ENCODE data around the gene SCN5A. TPM values are rescaled to one million over a fixed set of nuclear protein-coding genes. Genes with fewer than 3 reads are reported as not detected.

The SCN5A gene
- polyA plus RNA-seq, 1 donor (not counting 4 experiments of a cell fraction or from before 2014, with no cell fraction given) = 0.26 TPM

GRCh38 chr3:38610934-38611333 is 38.6 kb downstream of the SCN5A start:
- H3K4me1 ChIP-seq (ENCODE audit: control insufficient read depth, extremely low read depth, insufficient read depth, low read length) = no peaks in the 10 kb centered on the region
- no peaks in the 10 kb centered on the region for H4K20me1 ChIP-seq (ENCODE audit: control insufficient read depth, extremely low read depth, insufficient read depth, low read length)
- TF ChIP-seq CTCF (optimal IDR thresholded peaks at IDR 0.05 in 1 of 3, IDR thresholded peaks at IDR 0.05 in 1 of 3, conservative IDR thresholded peaks at IDR 0.05 in 1 of 3; ENCODE audit: extremely low read depth in 1 of 3, insufficient read depth in 2 of 3, low read length in 3 of 3) = no peak
- TF ChIP-seq EZH2 (IDR thresholded peaks at IDR 0.05; ENCODE audit: low read length) = no peak
- no peaks in the 10 kb centered on the region for H3K79me2 ChIP-seq (ENCODE audit: control insufficient read depth, insufficient read depth, low read length)
- FAIRE-seq (no peak), DNase-seq (ENCODE audit: low read depth, low spot score) (no peak)
- H3K36me3 ChIP-seq (ENCODE audit: control insufficient read depth in 2 of 2, extremely low read depth in 1 of 2, insufficient read depth in 2 of 2, low read length in 2 of 2) = no peaks in the 10 kb centered on the region
- no peak overlapping the region for H2AFZ ChIP-seq (ENCODE audit: control insufficient read depth, low read length)
- no peaks in the 10 kb centered on the region for H3K27me3 ChIP-seq (ENCODE audit: control insufficient read depth, extremely low read depth, insufficient read depth, low read length)
- no peak overlapping the region for H3K27ac ChIP-seq (ENCODE audit: control insufficient read depth, insufficient read depth, low read length)
- no peaks in the 10 kb centered on the region for H3K9me3 ChIP-seq (ENCODE audit: control insufficient read depth, low read depth, low read length)
- H3K9me1 ChIP-seq (ENCODE audit: control insufficient read depth, extremely low read depth, insufficient read depth, low read length) = no peaks in the 10 kb centered on the region
- no peak overlapping the region for H3K9ac ChIP-seq (ENCODE audit: control insufficient read depth, extremely low read depth, insufficient read depth, low read length)
- H3K4me3 ChIP-seq (ENCODE audit: control insufficient read depth in 2 of 3, extremely low read depth in 1 of 3, insufficient read depth in 2 of 3, low read depth in 1 of 3, low read length in 3 of 3) = no peak overlapping the region
- dilution Hi-C loops (cut with MboI; ENCODE audit: extremely low pct_ligation_motif_present, low sequenced_read_pairs) = no loop called here
- H3K4me2 ChIP-seq (ENCODE audit: control insufficient read depth, extremely low read depth, insufficient read depth, low read depth, low read length) = no peak overlapping the region

GRCh38 chr3:38610436-38610835 is 39.1 kb downstream of the SCN5A start:
- no peak overlapping the region for H3K9ac ChIP-seq (ENCODE audit: control insufficient read depth, extremely low read depth, insufficient read depth, low read length)
- no peak for DNase-seq (ENCODE audit: low read depth, low spot score)
- no peak overlapping the region for H3K27ac ChIP-seq (ENCODE audit: control insufficient read depth, insufficient read depth, low read length)
- no peaks in the 10 kb centered on the region for H4K20me1 ChIP-seq (ENCODE audit: control insufficient read depth, extremely low read depth, insufficient read depth, low read length)
- no peaks in the 10 kb centered on the region for H3K9me1 ChIP-seq (ENCODE audit: control insufficient read depth, extremely low read depth, insufficient read depth, low read length)
- H3K4me1 ChIP-seq (ENCODE audit: control insufficient read depth, extremely low read depth, insufficient read depth, low read length) = no peaks in the 10 kb centered on the region
- H3K27me3 ChIP-seq (ENCODE audit: control insufficient read depth, extremely low read depth, insufficient read depth, low read length) = no peaks in the 10 kb centered on the region
- H2AFZ ChIP-seq (ENCODE audit: control insufficient read depth, low read length) = no peak overlapping the region
- no peaks in the 10 kb centered on the region for H3K79me2 ChIP-seq (ENCODE audit: control insufficient read depth, insufficient read depth, low read length)
- no peak overlapping the region for H3K4me2 ChIP-seq (ENCODE audit: control insufficient read depth, extremely low read depth, insufficient read depth, low read depth, low read length)
- TF ChIP-seq CTCF (optimal IDR thresholded peaks at IDR 0.05 in 1 of 3, IDR thresholded peaks at IDR 0.05 in 1 of 3, conservative IDR thresholded peaks at IDR 0.05 in 1 of 3; ENCODE audit: extremely low read depth in 1 of 3, insufficient read depth in 2 of 3, low read length in 3 of 3) (no peak), EZH2 (IDR thresholded peaks at IDR 0.05; ENCODE audit: low read length) (no peak)
- dilution Hi-C loops (cut with MboI; ENCODE audit: extremely low pct_ligation_motif_present, low sequenced_read_pairs) = no loop called here
- H3K36me3 ChIP-seq (ENCODE audit: control insufficient read depth in 2 of 2, extremely low read depth in 1 of 2, insufficient read depth in 2 of 2, low read length in 2 of 2) = no peaks in the 10 kb centered on the region
- H3K4me3 ChIP-seq (ENCODE audit: control insufficient read depth in 2 of 3, extremely low read depth in 1 of 3, insufficient read depth in 2 of 3, low read depth in 1 of 3, low read length in 3 of 3) = no peak overlapping the region
- FAIRE-seq = no peak
- no peaks in the 10 kb centered on the region for H3K9me3 ChIP-seq (ENCODE audit: control insufficient read depth, low read depth, low read length)
